ENCODE measurements around the gene MB21D2. TPM values are rescaled to one million over a fixed set of nuclear protein-coding genes. Genes with fewer than 3 reads are reported as not detected.
"Not testable (repeated sequence)": the region's sequence is repeated elsewhere in the genome, so short reads cannot be mapped to it uniquely, and the experiment has no call there.

The MB21D2 gene
- total RNA-seq, 1 experiment from 2014 or later, result 22.5 TPM

GRCh38 chr3:192801985-192802384 is 115.7 kb downstream of the MB21D2 start:
- Histone ChIP-seq H3K27ac (no peak overlapping the region), H3K27me3 (replicated peaks) (no peaks in the 10 kb centered on the region), H3K4me1 (replicated peaks) (no peaks in the 10 kb centered on the region), H3K36me3 (peaks cover 7% of the 10 kb centered on the region), H3K4me3 (no peak overlapping the region), H3K9me3 (replicated peaks) (no peaks in the 10 kb centered on the region)
- no peak for DNase-seq (ENCODE audit: low read depth in 1 of 2, low spot score in 2 of 2)

- Histone ChIP-seq H3K4me3 (no peak overlapping the region), H3K27ac (no peak overlapping the region), H3K27me3 (replicated peaks) (no peaks in the 10 kb centered on the region), H3K36me3 (peaks cover 7% of the 10 kb centered on the region), H3K4me1 (replicated peaks) (no peaks in the 10 kb centered on the region), H3K9me3 (replicated peaks) (no peaks in the 10 kb centered on the region)
- no peak for DNase-seq (ENCODE audit: low read depth in 1 of 2, low spot score in 2 of 2)
Measured at GRCh38 chr3:192799721-192800120, 117.9 kb downstream of the MB21D2 start.

GRCh38 chr3:192795021-192795420 is 122.6 kb downstream of the MB21D2 start:
- Histone ChIP-seq H3K36me3 (peaks cover 7% of the 10 kb centered on the region), H3K4me1 (replicated peaks) (no peaks in the 10 kb centered on the region), H3K27me3 (replicated peaks) (no peaks in the 10 kb centered on the region), H3K27ac (no peak overlapping the region), H3K4me3 (no peak overlapping the region), H3K9me3 (replicated peaks) (no peaks in the 10 kb centered on the region)
- no peak for DNase-seq (ENCODE audit: low read depth in 1 of 2, low spot score in 2 of 2)

- DNase-seq (ENCODE audit: low read depth in 1 of 2, low spot score in 2 of 2), result no peak
- H3K27me3 ChIP-seq (replicated peaks), result no peaks in the 10 kb centered on the region
- H3K36me3 ChIP-seq, result peaks cover 7% of the 10 kb centered on the region
- H3K27ac ChIP-seq, result no peak overlapping the region
- no peaks in the 10 kb centered on the region for H3K4me1 ChIP-seq (replicated peaks)
- H3K9me3 ChIP-seq (replicated peaks), result no peaks in the 10 kb centered on the region
- no peak overlapping the region for H3K4me3 ChIP-seq
Measured at GRCh38 chr3:192794216-192794615, 123.4 kb downstream of the MB21D2 start.

GRCh38 chr3:192788816-192789515 is 128.7 kb downstream of the MB21D2 start:
- H3K4me3 ChIP-seq; H3K27me3 ChIP-seq (replicated peaks); H3K9me3 ChIP-seq (replicated peaks); H3K4me1 ChIP-seq (replicated peaks); H3K27ac ChIP-seq; DNase-seq (ENCODE audit: low read depth in 1 of 2, low spot score in 2 of 2); H3K36me3 ChIP-seq: not testable (repeated sequence)

GRCh38 chr3:192778508-192778907 is 139.1 kb downstream of the MB21D2 start:
- Histone ChIP-seq H3K4me1 (replicated peaks) (no peaks in the 10 kb centered on the region), H3K27ac (no peak overlapping the region), H3K9me3 (replicated peaks) (no peaks in the 10 kb centered on the region), H3K4me3 (no peak overlapping the region), H3K36me3 (no peaks in the 10 kb centered on the region), H3K27me3 (replicated peaks) (no peaks in the 10 kb centered on the region)
- no peak for DNase-seq (ENCODE audit: low read depth in 1 of 2, low spot score in 2 of 2)

GRCh38 chr3:192774341-192774740 is 143.3 kb downstream of the MB21D2 start:
- not testable (repeated sequence) for H3K9me3 ChIP-seq (replicated peaks); H3K4me3 ChIP-seq; DNase-seq (ENCODE audit: low read depth in 1 of 2, low spot score in 2 of 2); H3K27me3 ChIP-seq (replicated peaks); H3K4me1 ChIP-seq (replicated peaks); H3K27ac ChIP-seq; H3K36me3 ChIP-seq

GRCh38 chr3:192772240-192772894 is 145.3 kb downstream of the MB21D2 start:
- no peaks in the 10 kb centered on the region for H3K9me3 ChIP-seq (replicated peaks)
- H3K27me3 ChIP-seq (replicated peaks), result no peaks in the 10 kb centered on the region
- no peaks in the 10 kb centered on the region for H3K36me3 ChIP-seq
- H3K27ac ChIP-seq, result no peak overlapping the region
- DNase-seq (ENCODE audit: low read depth in 1 of 2, low spot score in 2 of 2), result peak in 1 of 2 experiments; percentile 5
- no peak overlapping the region for H3K4me3 ChIP-seq
- H3K4me1 ChIP-seq (replicated peaks), result no peaks in the 10 kb centered on the region

- Histone ChIP-seq H3K9me3 (replicated peaks) (no peaks in the 10 kb centered on the region), H3K27ac (no peak overlapping the region), H3K4me1 (replicated peaks) (no peaks in the 10 kb centered on the region), H3K27me3 (replicated peaks) (no peaks in the 10 kb centered on the region; the same call in 1 of the 2 replicates), H3K4me3 (no peak overlapping the region), H3K36me3 (no peaks in the 10 kb centered on the region)
- DNase-seq (ENCODE audit: low read depth in 1 of 2, low spot score in 2 of 2), result no peak
Measured at GRCh38 chr3:192758654-192759053, 159.0 kb downstream of the MB21D2 start.

- Histone ChIP-seq H3K4me1 (replicated peaks) (no peaks in the 10 kb centered on the region), H3K4me3 (no peak overlapping the region), H3K9me3 (replicated peaks) (no peaks in the 10 kb centered on the region), H3K27me3 (replicated peaks) (no peaks in the 10 kb centered on the region), H3K36me3 (no peaks in the 10 kb centered on the region), H3K27ac (no peak overlapping the region)
- no peak for DNase-seq (ENCODE audit: low read depth in 1 of 2, low spot score in 2 of 2)
Measured at GRCh38 chr3:192751148-192751547, 166.5 kb downstream of the MB21D2 start.

- H3K27me3 ChIP-seq (replicated peaks), result no peaks in the 10 kb centered on the region
- H3K36me3 ChIP-seq, result no peaks in the 10 kb centered on the region
- no peaks in the 10 kb centered on the region for H3K4me1 ChIP-seq (replicated peaks)
- H3K9me3 ChIP-seq (replicated peaks), result no peaks in the 10 kb centered on the region
- DNase-seq (ENCODE audit: low read depth in 1 of 2, low spot score in 2 of 2), result no peak
- H3K27ac ChIP-seq, result no peak overlapping the region
- H3K4me3 ChIP-seq, result no peak overlapping the region
Measured at GRCh38 chr3:192750201-192750600, 167.5 kb downstream of the MB21D2 start.

GRCh38 chr3:192747746-192748145 is 169.9 kb downstream of the MB21D2 start:
- no peak for DNase-seq (ENCODE audit: low read depth in 1 of 2, low spot score in 2 of 2)
- Histone ChIP-seq H3K27ac (no peak overlapping the region), H3K27me3 (replicated peaks) (no peaks in the 10 kb centered on the region), H3K4me3 (no peak overlapping the region), H3K4me1 (replicated peaks) (no peaks in the 10 kb centered on the region), H3K36me3 (no peaks in the 10 kb centered on the region), H3K9me3 (replicated peaks) (no peaks in the 10 kb centered on the region)

- Histone ChIP-seq H3K27ac (no peak overlapping the region), H3K36me3 (no peaks in the 10 kb centered on the region), H3K27me3 (replicated peaks) (no peaks in the 10 kb centered on the region), H3K4me1 (replicated peaks) (no peaks in the 10 kb centered on the region), H3K9me3 (replicated peaks) (no peaks in the 10 kb centered on the region), H3K4me3 (no peak overlapping the region)
- no peak for DNase-seq (ENCODE audit: low read depth in 1 of 2, low spot score in 2 of 2)
Measured at GRCh38 chr3:192747145-192747544, 170.5 kb downstream of the MB21D2 start.
